Smooth muscle cell (in vitro differentiated cells): ENCODE results near the gene RINL. TPM values are rescaled to one million over a fixed set of nuclear protein-coding genes. Genes with fewer than 3 reads are reported as not detected.

ENCODE experiments used
- DNase-seq: peaks from one replicate; lab custom pipeline; 2025; ENCODE audit not compliant: unreplicated experiment; lab: John Stamatoyannopoulos, UW
- H2AFZ ChIP-seq: fragments of 200-600 bp; sonication (generic); 2 replicates; pipeline ENCODE4 v1.6.0; 2016; ENCODE audit warnings: antibody characterized with exemption, low read depth, mild to moderate bottlenecking
- H3F3A ChIP-seq: fragments of 200-600 bp; sonication (generic); 2 replicates; pipeline ENCODE4 v1.6.0; 2017; ENCODE audit warnings: antibody characterized with exemption, low read depth
- H3K27ac ChIP-seq: fragments of 200-600 bp; sonication (generic); 2 replicates; pipeline ENCODE4 v1.5.1; 2016; ENCODE audit warnings: low read depth, mild to moderate bottlenecking
- H3K27me3 ChIP-seq: fragments of 200-600 bp; sonication (generic); 2 replicates; pipeline ENCODE4 v1.6.1; 2016; ENCODE audit warnings: low read depth, mild to moderate bottlenecking
- H3K36me3 ChIP-seq: fragments of 200-600 bp; sonication (generic); 2 replicates; pipeline ENCODE4 v1.5.1; 2016; ENCODE audit warnings: low read depth
- H3K4me1 ChIP-seq: fragments of 200-600 bp; sonication (generic); 2 replicates; pipeline ENCODE4 v1.5.1; 2016; ENCODE audit warnings: low read depth
- H3K4me2 ChIP-seq: fragments of 200-600 bp; sonication (generic); 2 replicates; pipeline ENCODE4 v1.6.0; 2016; ENCODE audit warnings: mild to moderate bottlenecking
- H3K4me3 ChIP-seq: fragments of 200-600 bp; sonication (generic); 2 replicates; pipeline ENCODE4 v1.5.1; 2016; ENCODE audit warnings: mild to moderate bottlenecking
- H3K79me2 ChIP-seq: fragments of 200-600 bp; sonication (generic); 2 replicates; pipeline ENCODE4 v1.6.0; 2016; ENCODE audit warnings: low read depth, mild to moderate bottlenecking
- H3K9ac ChIP-seq: fragments of 200-600 bp; sonication (generic); 2 replicates; pipeline ENCODE4 v1.6.0; 2016; ENCODE audit warnings: low read depth
- H3K9me3 ChIP-seq: fragments of 200-600 bp; sonication (generic); replicated peaks from 2 replicates; pipeline ENCODE4 v1.5.1; 2016; ENCODE audit warnings: low read depth
- H4K20me1 ChIP-seq: fragments of 200-600 bp; sonication (generic); 2 replicates; pipeline ENCODE4 v1.6.0; 2016; ENCODE audit warnings: low read depth
- CTCF ChIP-seq: fragments of 200-600 bp; sonication (generic); IDR thresholded peaks from 2 replicates; pipeline ENCODE4 v1.5.1; 2017; ENCODE audit warnings: borderline replicate concordance, mild to moderate bottlenecking, antibody characterized with exemption; ENCODE audit not compliant: insufficient read depth, poor library complexity, severe bottlenecking
- WGBS: methylation state at CpG from one replicate; pipeline ENCODE4 v1.1.7; 2016; ENCODE audit warnings: low lambda C conversion rate; 5-methylcytosine and 5-hydroxymethylcytosine counted together
- polyA plus RNA-seq: library from polyadenylated mRNA; unstranded; fragments of >200 nt; fragmentation: Nextera tagmentation; extraction: Ambion mirVana; gene quantifications from 2 replicates; pipeline ENCODE4 v1.2.1, GENCODE V29; 2016
- total RNA-seq: library from RNA; depleted of rRNA; stranded (reverse); fragments of >200 nt; gene quantifications from 2 replicates; pipeline ENCODE4 v1.2.3, GENCODE V29; 2014

RINL gene
- total and polyA plus RNA-seq, 2 experiments from 2014 or later: 2.0 to 3.0 TPM

- 97% methylated on average over 19 of the region's 19 CpGs for WGBS
- H3K4me1 ChIP-seq: no peaks in the 10 kb centered on the region
- H4K20me1 ChIP-seq: peaks cover 99% of the 10 kb centered on the region
- H3K36me3 ChIP-seq: peaks cover 44% of the 10 kb centered on the region
- H3K4me3 ChIP-seq: no peak overlapping the region
- no peak overlapping the region for H2AFZ ChIP-seq
- no peaks in the 10 kb centered on the region for H3K9me3 ChIP-seq
- H3F3A ChIP-seq: peaks cover 53% of the 10 kb centered on the region
- peaks cover 69% of the 10 kb centered on the region for H3K79me2 ChIP-seq
- no peaks in the 10 kb centered on the region for H3K27me3 ChIP-seq
- peak overlapping the region; percentile 23 for H3K27ac ChIP-seq
- H3K4me2 ChIP-seq: no peak overlapping the region
- no peak for TF ChIP-seq CTCF
- DNase-seq: no peak
- no peak overlapping the region for H3K9ac ChIP-seq
These were observed 36.2 kb downstream of the RINL start for GRCh38 chr19:38841787-38842438.

- DNase-seq: no peak
- no peak overlapping the region for H3K4me2 ChIP-seq
- peaks cover 93% of the 10 kb centered on the region for H4K20me1 ChIP-seq
- H3K27me3 ChIP-seq: no peaks in the 10 kb centered on the region
- peaks cover 63% of the 10 kb centered on the region for H3K79me2 ChIP-seq
- H3K4me3 ChIP-seq: no peak overlapping the region
- no peak for TF ChIP-seq CTCF
- 97% methylated on average over 12 of the region's 12 CpGs for WGBS
- no peak overlapping the region for H2AFZ ChIP-seq
- peaks cover 40% of the 10 kb centered on the region for H3K36me3 ChIP-seq
- H3F3A ChIP-seq: peaks cover 59% of the 10 kb centered on the region
- no peaks in the 10 kb centered on the region for H3K9me3 ChIP-seq
- no peaks in the 10 kb centered on the region for H3K4me1 ChIP-seq
- H3K27ac ChIP-seq: peak overlapping the region; percentile 23
- no peak overlapping the region for H3K9ac ChIP-seq
These were observed 36.8 kb downstream of the RINL start for GRCh38 chr19:38841180-38841766.

- Histone ChIP-seq H3K9ac (no peak overlapping the region), H3K79me2 (peaks cover 56% of the 10 kb centered on the region), H2AFZ (no peak overlapping the region), H3K27me3 (no peaks in the 10 kb centered on the region), H3K9me3 (no peaks in the 10 kb centered on the region), H3K36me3 (peaks cover 37% of the 10 kb centered on the region), H3F3A (peaks cover 58% of the 10 kb centered on the region), H4K20me1 (peaks cover 86% of the 10 kb centered on the region), H3K4me3 (no peak overlapping the region), H3K4me2 (no peak overlapping the region), H3K4me1 (no peaks in the 10 kb centered on the region), H3K27ac (peak overlapping the region; percentile 23)
- TF ChIP-seq CTCF: no peak
- no peak for DNase-seq
- WGBS: 93% methylated on average over 5 of the region's 5 CpGs
These were observed 37.5 kb downstream of the RINL start for GRCh38 chr19:38840583-38840968.
